ENCODE data around the gene OR2Y1. TPM values are rescaled to one million over a fixed set of nuclear protein-coding genes. Genes with fewer than 3 reads are reported as not detected.

The OR2Y1 gene
- total and polyA plus RNA-seq, 2 experiments from 2014 or later = not detected

DNA sequence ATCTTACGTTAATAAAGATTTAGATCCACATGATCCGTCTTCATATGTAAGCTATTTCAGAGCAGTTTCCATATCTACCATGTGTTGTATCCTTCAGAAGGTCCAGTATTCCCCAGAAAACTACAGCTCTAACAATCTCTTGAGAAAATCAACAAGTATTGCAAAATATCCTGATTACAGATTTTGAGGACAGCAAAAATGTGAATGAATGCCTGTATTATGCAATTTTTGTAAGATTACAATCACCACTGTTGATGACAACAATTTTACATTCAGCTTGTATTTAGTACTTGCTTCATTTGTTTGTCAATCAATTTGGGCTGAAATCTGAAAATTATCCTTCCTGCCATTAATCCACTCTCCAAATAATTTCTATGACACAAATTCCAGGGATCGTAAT is 47.4 kb downstream of the OR2Y1 start:
- H3K79me2 ChIP-seq (replicated peaks; ENCODE audit: insufficient read depth) = no peaks in the 10 kb centered on the region
- no peaks in the 10 kb centered on the region for H3F3A ChIP-seq (replicated peaks; ENCODE audit: low read depth)
- H3K27ac ChIP-seq (ENCODE audit: low read depth) = no peak overlapping the region
- H3K36me3 ChIP-seq (ENCODE audit: insufficient read depth) = no peaks in the 10 kb centered on the region
- no peak for TF ChIP-seq NANOG (IDR thresholded peaks at IDR 0.05; ENCODE audit: borderline replicate concordance)
- Mint-ChIP-seq H3K4me1 (peaks cover 26% of the 10 kb centered on the region), H3K27me3 (ENCODE audit: insufficient read depth, low read depth, poor library complexity) (peaks cover 3% of the 10 kb centered on the region), H3K9me3 (no peaks in the 10 kb centered on the region), H3K27ac (no peak overlapping the region), H3K4me3 (no peak overlapping the region), H3K36me3 (ENCODE audit: low read depth) (no peaks in the 10 kb centered on the region)
- no peaks in the 10 kb centered on the region for H3K9me2 ChIP-seq (ENCODE audit: insufficient read depth)
- H3K4me1 ChIP-seq (ENCODE audit: insufficient read depth) = peaks cover 29% of the 10 kb centered on the region
- ATAC-seq (no peak), DNase-seq (ENCODE audit: low spot score) (no peak)
- H3K27me3 ChIP-seq (ENCODE audit: insufficient read depth) = no peaks in the 10 kb centered on the region
- no peaks in the 10 kb centered on the region for H4K20me1 ChIP-seq (replicated peaks; ENCODE audit: insufficient read depth)
- no peak overlapping the region for H2AFZ ChIP-seq
- no peak overlapping the region for H3K4me3 ChIP-seq
- H3K4me2 ChIP-seq = no peak overlapping the region

DNA sequence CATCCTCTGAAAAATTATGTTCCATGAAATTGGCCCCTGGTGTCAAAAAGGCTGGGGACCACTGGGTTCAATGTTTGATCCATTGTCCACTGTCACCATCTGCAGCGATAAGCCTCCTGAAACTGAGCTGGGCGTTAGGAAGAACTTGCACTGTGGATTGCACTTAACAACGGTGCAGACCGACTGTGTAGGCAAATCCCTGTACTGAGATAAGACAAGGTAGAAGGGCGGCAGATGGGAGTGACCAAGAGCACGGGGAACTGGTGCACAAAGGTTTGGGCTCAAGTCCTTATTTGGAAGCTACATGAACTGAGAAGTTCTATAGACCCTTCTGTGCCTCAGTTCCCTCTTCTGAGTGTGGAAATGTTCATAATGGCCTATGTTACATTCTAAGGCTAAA is 48.8 kb downstream of the OR2Y1 start:
- no peak for ATAC-seq
- Histone ChIP-seq H3K36me3 (ENCODE audit: insufficient read depth) (no peaks in the 10 kb centered on the region), H3K27me3 (ENCODE audit: insufficient read depth) (no peaks in the 10 kb centered on the region), H3K27ac (ENCODE audit: low read depth) (no peak overlapping the region), H4K20me1 (replicated peaks; ENCODE audit: insufficient read depth) (no peaks in the 10 kb centered on the region), H3K79me2 (replicated peaks; ENCODE audit: insufficient read depth) (no peaks in the 10 kb centered on the region), H2AFZ (no peak overlapping the region), H3K9me2 (ENCODE audit: insufficient read depth) (no peaks in the 10 kb centered on the region), H3F3A (replicated peaks; ENCODE audit: low read depth) (no peaks in the 10 kb centered on the region), H3K4me2 (no peak overlapping the region), H3K4me3 (no peak overlapping the region), H3K4me1 (ENCODE audit: insufficient read depth) (peaks cover 29% of the 10 kb centered on the region)
- H3K27ac Mint-ChIP-seq = no peak overlapping the region
- H3K27me3 Mint-ChIP-seq (ENCODE audit: insufficient read depth, low read depth, poor library complexity) = peaks cover 3% of the 10 kb centered on the region
- no peak for DNase-seq (ENCODE audit: low spot score)
- H3K4me3 Mint-ChIP-seq = no peak overlapping the region
- H3K9me3 Mint-ChIP-seq = no peaks in the 10 kb centered on the region
- H3K36me3 Mint-ChIP-seq (ENCODE audit: low read depth) = no peaks in the 10 kb centered on the region
- peaks cover 26% of the 10 kb centered on the region for H3K4me1 Mint-ChIP-seq
- TF ChIP-seq STAT1 (IDR thresholded peaks at IDR 0.05; ENCODE audit: unreplicated experiment) (no peak), CREB1 (CRISPR knock-in tag; IDR thresholded peaks at IDR 0.05; ENCODE audit: low read depth) (no peak), NANOG (IDR thresholded peaks at IDR 0.05; ENCODE audit: borderline replicate concordance) (no peak), ZNF331 (CRISPR knock-in tag; IDR thresholded peaks at IDR 0.05; ENCODE audit: low read depth) (no peak), EZH2phosphoT487 (IDR thresholded peaks at IDR 0.05; ENCODE audit: unreplicated experiment) (no peak), JUNB (IDR thresholded peaks at IDR 0.05; ENCODE audit: unreplicated experiment) (no peak), EZH2 (IDR thresholded peaks at IDR 0.05; ENCODE audit: low read depth, unreplicated experiment) (no peak)
- TF ChIP-seq, protein P1, sequence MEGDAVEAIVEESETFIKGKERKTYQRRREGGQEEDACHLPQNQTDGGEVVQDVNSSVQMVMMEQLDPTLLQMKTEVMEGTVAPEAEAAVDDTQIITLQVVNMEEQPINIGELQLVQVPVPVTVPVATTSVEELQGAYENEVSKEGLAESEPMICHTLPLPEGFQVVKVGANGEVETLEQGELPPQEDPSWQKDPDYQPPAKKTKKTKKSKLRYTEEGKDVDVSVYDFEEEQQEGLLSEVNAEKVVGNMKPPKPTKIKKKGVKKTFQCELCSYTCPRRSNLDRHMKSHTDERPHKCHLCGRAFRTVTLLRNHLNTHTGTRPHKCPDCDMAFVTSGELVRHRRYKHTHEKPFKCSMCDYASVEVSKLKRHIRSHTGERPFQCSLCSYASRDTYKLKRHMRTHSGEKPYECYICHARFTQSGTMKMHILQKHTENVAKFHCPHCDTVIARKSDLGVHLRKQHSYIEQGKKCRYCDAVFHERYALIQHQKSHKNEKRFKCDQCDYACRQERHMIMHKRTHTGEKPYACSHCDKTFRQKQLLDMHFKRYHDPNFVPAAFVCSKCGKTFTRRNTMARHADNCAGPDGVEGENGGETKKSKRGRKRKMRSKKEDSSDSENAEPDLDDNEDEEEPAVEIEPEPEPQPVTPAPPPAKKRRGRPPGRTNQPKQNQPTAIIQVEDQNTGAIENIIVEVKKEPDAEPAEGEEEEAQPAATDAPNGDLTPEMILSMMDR (conservative IDR thresholded peaks at IDR 0.05; ENCODE audit: low read depth in 2 of 2) = no peak
- TF ChIP-seq, protein P2, sequence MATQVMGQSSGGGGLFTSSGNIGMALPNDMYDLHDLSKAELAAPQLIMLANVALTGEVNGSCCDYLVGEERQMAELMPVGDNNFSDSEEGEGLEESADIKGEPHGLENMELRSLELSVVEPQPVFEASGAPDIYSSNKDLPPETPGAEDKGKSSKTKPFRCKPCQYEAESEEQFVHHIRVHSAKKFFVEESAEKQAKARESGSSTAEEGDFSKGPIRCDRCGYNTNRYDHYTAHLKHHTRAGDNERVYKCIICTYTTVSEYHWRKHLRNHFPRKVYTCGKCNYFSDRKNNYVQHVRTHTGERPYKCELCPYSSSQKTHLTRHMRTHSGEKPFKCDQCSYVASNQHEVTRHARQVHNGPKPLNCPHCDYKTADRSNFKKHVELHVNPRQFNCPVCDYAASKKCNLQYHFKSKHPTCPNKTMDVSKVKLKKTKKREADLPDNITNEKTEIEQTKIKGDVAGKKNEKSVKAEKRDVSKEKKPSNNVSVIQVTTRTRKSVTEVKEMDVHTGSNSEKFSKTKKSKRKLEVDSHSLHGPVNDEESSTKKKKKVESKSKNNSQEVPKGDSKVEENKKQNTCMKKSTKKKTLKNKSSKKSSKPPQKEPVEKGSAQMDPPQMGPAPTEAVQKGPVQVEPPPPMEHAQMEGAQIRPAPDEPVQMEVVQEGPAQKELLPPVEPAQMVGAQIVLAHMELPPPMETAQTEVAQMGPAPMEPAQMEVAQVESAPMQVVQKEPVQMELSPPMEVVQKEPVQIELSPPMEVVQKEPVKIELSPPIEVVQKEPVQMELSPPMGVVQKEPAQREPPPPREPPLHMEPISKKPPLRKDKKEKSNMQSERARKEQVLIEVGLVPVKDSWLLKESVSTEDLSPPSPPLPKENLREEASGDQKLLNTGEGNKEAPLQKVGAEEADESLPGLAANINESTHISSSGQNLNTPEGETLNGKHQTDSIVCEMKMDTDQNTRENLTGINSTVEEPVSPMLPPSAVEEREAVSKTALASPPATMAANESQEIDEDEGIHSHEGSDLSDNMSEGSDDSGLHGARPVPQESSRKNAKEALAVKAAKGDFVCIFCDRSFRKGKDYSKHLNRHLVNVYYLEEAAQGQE (IDR thresholded peaks at IDR 0.05; ENCODE audit: unreplicated experiment) = no peak
- TF ChIP-seq, protein P3, sequence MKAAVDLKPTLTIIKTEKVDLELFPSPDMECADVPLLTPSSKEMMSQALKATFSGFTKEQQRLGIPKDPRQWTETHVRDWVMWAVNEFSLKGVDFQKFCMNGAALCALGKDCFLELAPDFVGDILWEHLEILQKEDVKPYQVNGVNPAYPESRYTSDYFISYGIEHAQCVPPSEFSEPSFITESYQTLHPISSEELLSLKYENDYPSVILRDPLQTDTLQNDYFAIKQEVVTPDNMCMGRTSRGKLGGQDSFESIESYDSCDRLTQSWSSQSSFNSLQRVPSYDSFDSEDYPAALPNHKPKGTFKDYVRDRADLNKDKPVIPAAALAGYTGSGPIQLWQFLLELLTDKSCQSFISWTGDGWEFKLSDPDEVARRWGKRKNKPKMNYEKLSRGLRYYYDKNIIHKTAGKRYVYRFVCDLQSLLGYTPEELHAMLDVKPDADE (IDR thresholded peaks at IDR 0.05) = no peak
